Prostate gland (tissue), 2 donors: ENCODE data around the gene EVA1A. TPM values are rescaled to one million over a fixed set of nuclear protein-coding genes. Genes with fewer than 3 reads are reported as not detected.

ENCODE experiments used
- DNase-seq: peaks from one replicate; pipeline ENCODE4 v3.0.0-alpha.2; 2019; ENCODE audit warnings: low spot score
- H3K27ac ChIP-seq, 2 donors: fragments of 200-600 bp; sonication (generic); 2 replicates each; pipeline ENCODE4 v1.5.1; 2017 to 2019
- H3K27me3 ChIP-seq: fragments of 200-600 bp; sonication (generic); replicated peaks from 2 replicates; pipeline ENCODE4 v1.5.1; 2019; ENCODE audit not compliant: insufficient read depth
- H3K36me3 ChIP-seq, 2 donors: fragments of 200-600 bp; sonication (generic); 1 replicate in 1 of 2; 2 replicates in 1 of 2; pipeline versions ENCODE4 v1.5.1 to v1.8.1; 2017 to 2019
- H3K4me1 ChIP-seq: fragments of 200-600 bp; sonication (generic); replicated peaks from 2 replicates; pipeline ENCODE4 v1.5.1; 2019
- H3K4me3 ChIP-seq, 2 donors: fragments of 200-600 bp; sonication (generic); 2 replicates each; pipeline ENCODE4 v1.5.1; 2017 to 2019
- H3K9me3 ChIP-seq: fragments of 200-600 bp; sonication (generic); 2 replicates; pipeline ENCODE4 v1.5.1; 2017
- CTCF ChIP-seq, 4 experiments: fragments of 200-600 bp in 2 of 4; fragments of 450-650 bp in 2 of 4; sonication (generic) in 2 of 4; IDR thresholded peaks; 1 replicate in 3 of 4; 2 replicates in 1 of 4; pipeline ENCODE4 v1.5.1; 2016 to 2019; ENCODE audit warnings: antibody characterized with exemption in 4 of 4, mild to moderate bottlenecking in 2 of 4, moderate library complexity in 2 of 4
- POLR2A ChIP-seq: fragments of 450-650 bp; IDR thresholded peaks from one replicate; pipeline ENCODE4 v1.6.1; 2016; ENCODE audit warnings: antibody characterized with exemption, mild to moderate bottlenecking
- POLR2AphosphoS5 ChIP-seq: sonication (generic); formaldehyde crosslinking; IDR thresholded peaks from one replicate; pipeline ENCODE4 v1.6.1; 2017; ENCODE audit warnings: antibody characterized with exemption
- WGBS: methylation state at CpG from one replicate; pipeline ENCODE4 v1.1.5; 2018; 5-methylcytosine and 5-hydroxymethylcytosine counted together
- intact Hi-C: fragments of 100-400 bp; cut with DNase I; formaldehyde crosslinking; loops from one replicate; pipeline ENCODE4 v1.14.2; 2022
- total RNA-seq, 2 donors: library from RNA; depleted of rRNA; stranded (reverse); fragments of >200 nt; gene quantifications; one replicate each; pipeline ENCODE4 v1.1.0, GENCODE V29; 2016

EVA1A gene
- total RNA-seq, 2 donors from 2014 or later = 9.7 to 16.9 TPM

GRCh38 chr2:75552222-75552621 is 8.5 kb downstream of the EVA1A start:
- no peak for DNase-seq
- no peaks in the 10 kb centered on the region for H3K36me3 ChIP-seq

GRCh38 chr2:75551434-75551833 is 9.3 kb downstream of the EVA1A start:
- Histone ChIP-seq H3K27ac (no peak overlapping the region), H3K4me1 (no peaks in the 10 kb centered on the region), H3K27me3 (no peaks in the 10 kb centered on the region), H3K4me3 (no peak overlapping the region), H3K36me3 (no peaks in the 10 kb centered on the region), H3K9me3 (no peaks in the 10 kb centered on the region)
- TF ChIP-seq CTCF (IDR thresholded peaks at IDR 0.05) (no peak), POLR2A (no peak), POLR2AphosphoS5 (no peak)
- 94% methylated on average over 3 of the region's 3 CpGs for WGBS
- intact Hi-C loops = no loop called here
- DNase-seq = no peak

More at GRCh38 chr2:75552222-75552621, 8.5 kb downstream of the EVA1A start:
- 78% methylated on average over 1 of the region's 1 CpG for WGBS
- intact Hi-C loops = no loop called here
- no peaks in the 10 kb centered on the region for H3K9me3 ChIP-seq
- H3K4me1 ChIP-seq = no peaks in the 10 kb centered on the region
- H3K4me3 ChIP-seq = no peak overlapping the region
- H3K27ac ChIP-seq = no peak overlapping the region
- H3K27me3 ChIP-seq = no peaks in the 10 kb centered on the region
- no peak for TF ChIP-seq CTCF (IDR thresholded peaks at IDR 0.05)
- TF ChIP-seq POLR2AphosphoS5 = no peak
- TF ChIP-seq POLR2A = no peak

GRCh38 chr2:75549401-75550253 is 11.1 kb downstream of the EVA1A start:
- H3K27me3 ChIP-seq = no peaks in the 10 kb centered on the region
- H3K27ac ChIP-seq = no peak overlapping the region
- H3K4me3 ChIP-seq = no peak overlapping the region
- DNase-seq = no peak
- H3K4me1 ChIP-seq = no peaks in the 10 kb centered on the region
- intact Hi-C loops = no loop called here
- WGBS = 47% methylated on average over 2 of the region's 2 CpGs
- H3K9me3 ChIP-seq = no peaks in the 10 kb centered on the region
- TF ChIP-seq POLR2AphosphoS5 = no peak
- H3K36me3 ChIP-seq = no peaks in the 10 kb centered on the region

- no peaks in the 10 kb centered on the region for H3K4me1 ChIP-seq
- no peak overlapping the region for H3K4me3 ChIP-seq
- TF ChIP-seq POLR2A (no peak), POLR2AphosphoS5 (no peak), CTCF (IDR thresholded peaks at IDR 0.05) (no peak)
- H3K9me3 ChIP-seq = no peaks in the 10 kb centered on the region
- DNase-seq = no peak
- no peaks in the 10 kb centered on the region for H3K36me3 ChIP-seq
- no peaks in the 10 kb centered on the region for H3K27me3 ChIP-seq
- WGBS = 45% methylated on average over 2 of the region's 2 CpGs
- H3K27ac ChIP-seq = no peak overlapping the region
- intact Hi-C loops = no loop called here
These were observed 12.6 kb downstream of the EVA1A start for GRCh38 chr2:75548036-75548573.

- Histone ChIP-seq H3K9me3 (no peaks in the 10 kb centered on the region), H3K27ac (no peak overlapping the region), H3K4me3 (no peak overlapping the region), H3K27me3 (no peaks in the 10 kb centered on the region), H3K36me3 (no peaks in the 10 kb centered on the region), H3K4me1 (no peaks in the 10 kb centered on the region)
- 83% methylated on average over 4 of the region's 4 CpGs for WGBS
- no peak for DNase-seq
- TF ChIP-seq CTCF (IDR thresholded peaks at IDR 0.05) = no peak
- no peak for TF ChIP-seq POLR2AphosphoS5
- TF ChIP-seq POLR2A = no peak
- intact Hi-C loops = no loop called here
These were observed 13.2 kb downstream of the EVA1A start for GRCh38 chr2:75547345-75548035.
